Stimulated activated CD4-positive, alpha-beta T cell treated with anti-CD3 and anti-CD28 coated beads, TNF-alpha, amount 100 ng/mL, for 48 hours (primary cell): Measurements from ENCODE around the gene GGN.

Source experiments
- DNase-seq, 3 donors: peaks; one replicate each; pipeline ENCODE4 v3.0.0-alpha.2; 2020; ENCODE audit warnings: low read depth in 3 of 3

The GGN gene, protein sequence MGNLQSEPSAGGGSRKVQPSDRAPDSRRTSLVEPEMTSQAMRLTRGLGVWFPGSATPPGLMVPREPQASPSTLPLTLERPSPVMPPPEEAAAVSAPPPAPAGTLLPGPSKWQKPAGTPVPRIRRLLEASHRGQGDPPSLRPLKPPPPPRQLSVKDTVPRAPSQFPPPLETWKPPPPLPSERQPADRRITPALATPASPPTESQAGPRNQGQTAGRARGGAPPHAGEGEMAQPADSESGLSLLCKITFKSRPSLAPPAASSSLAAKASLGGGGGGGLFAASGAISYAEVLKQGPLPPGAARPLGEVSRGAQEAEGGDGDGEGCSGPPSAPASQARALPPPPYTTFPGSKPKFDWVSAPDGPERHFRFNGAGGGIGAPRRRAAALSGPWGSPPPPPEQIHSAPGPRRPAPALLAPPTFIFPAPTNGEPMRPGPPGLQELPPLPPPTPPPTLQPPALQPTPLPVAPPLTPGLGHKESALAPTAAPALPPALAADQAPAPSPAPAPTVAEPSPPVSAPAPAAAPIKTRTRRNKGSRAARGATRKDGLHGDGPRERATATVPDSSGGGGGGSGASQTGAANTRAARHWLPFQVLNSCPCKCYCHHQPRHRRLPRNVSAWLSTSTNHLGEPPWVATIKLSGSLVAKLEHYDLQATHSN

DNA sequence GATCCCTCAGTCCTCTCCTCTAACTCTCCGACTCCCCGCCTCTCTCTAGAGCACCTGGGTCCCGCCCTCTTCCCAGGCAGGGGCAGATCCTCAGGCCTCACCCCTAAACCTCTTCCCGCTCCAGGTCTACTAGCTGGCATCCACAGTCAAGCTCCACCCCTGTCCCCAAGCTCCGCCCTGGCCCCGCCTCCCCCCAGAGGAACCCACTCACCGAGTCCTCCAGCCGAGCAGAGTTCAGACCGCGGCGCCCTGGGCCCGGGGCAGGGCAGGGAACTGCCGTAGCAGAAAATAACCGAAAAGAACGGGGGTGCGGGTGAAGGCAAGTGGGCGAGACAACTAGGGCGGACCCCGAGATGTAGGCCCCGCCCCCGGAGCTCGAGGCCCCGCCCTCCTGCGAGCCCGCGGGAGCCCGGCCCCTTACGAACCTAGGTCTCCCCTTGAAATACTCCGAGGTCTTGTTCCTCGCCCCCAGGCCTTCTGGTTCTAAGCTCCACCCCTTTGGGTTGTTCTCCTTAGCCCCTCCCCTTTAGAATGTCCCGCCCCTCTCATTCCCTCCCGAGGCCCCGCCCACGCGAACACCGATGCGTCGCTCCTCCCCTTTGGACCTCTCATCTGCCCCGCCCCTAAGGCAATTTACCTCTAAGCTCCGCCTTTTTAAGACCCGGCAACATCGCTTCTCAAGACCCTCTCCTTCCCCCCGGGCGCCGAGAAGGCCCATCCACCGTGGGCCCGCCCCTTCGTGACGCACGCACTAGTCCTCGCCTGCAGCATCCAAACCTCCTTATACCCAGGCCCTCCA is at the start of gene GGN:
GGN (minus strand) TSS at position 485 of the 799 bp plus-strand sequence. CDS start 773 bp downstream, outside the sequence.
- peak; percentile 82 to 96 (median 83) for DNase-seq

DNA sequence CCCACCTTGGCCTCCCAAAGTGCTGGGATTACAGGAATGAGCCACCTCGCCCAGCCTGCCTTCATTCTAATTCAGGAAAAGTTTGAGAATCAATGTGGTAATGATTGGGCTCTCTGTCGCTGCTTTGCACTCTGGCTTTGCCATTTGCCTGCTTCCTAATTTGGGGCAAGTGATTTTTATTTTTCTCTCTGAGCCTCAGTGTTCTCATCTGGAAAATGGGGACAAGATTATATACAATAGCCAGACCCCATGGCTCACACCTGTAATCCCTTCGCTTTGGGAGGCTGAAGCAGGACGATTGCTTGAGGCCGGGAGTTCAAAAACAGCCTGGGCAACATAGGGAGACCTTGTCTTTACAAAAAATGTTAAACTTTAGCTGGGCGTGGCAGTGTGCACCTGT is 49.5 kb upstream of the GGN start:
- DNase-seq, result no peak

DNA sequence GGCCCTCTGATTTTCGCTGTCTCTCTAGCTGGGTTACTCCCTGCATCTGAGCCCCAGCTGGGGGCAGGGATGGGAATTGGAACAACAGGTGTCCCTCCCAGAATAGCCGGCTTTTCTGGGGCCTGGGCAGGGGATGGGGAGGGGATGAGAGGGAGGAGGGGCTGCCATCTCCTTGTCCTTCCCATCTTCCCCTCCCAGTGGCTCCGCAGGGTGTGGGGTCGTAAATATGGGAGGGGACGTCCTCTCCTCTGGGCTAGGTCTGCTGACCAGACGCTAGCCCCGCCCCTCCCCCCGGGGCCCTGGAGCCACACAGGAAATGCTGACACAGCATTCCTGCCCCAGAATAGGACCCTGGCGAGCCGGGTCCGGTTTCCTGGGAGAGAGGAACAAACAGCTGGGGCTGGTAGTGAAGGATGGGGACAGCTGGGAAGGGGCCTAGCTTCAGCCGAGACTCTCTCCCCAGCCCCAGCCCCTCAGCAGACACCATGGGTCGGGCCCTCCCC is 46.8 kb upstream of the GGN start:
- no peak for DNase-seq

DNA sequence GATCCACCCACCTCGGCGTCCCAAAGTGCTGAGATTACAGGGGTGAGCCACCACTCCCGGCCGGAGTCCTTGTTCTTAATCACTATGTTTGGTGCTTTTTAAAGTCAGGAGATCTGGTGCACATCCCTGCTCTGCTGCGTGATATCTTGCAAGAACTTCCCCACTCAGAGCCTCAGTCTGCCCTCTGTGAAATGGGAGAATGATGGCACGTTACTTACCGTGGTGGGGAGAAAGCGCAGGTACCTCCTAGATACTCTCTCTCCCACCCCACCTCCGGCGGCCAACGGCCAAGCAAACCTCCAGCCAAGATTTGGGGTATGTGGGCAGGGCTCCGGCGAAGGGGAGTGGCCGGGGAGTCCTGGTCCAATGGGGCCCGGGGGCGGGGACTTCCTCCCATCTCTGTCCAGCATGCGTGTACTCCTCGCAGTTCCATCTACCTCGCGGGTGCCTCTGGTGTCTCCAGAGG is 45.5 kb upstream of the GGN start, which contains the start of gene RYR1:
RYR1 (plus strand) TSS at position 424 of the 466 bp plus-strand sequence. CDS start 139 bp downstream, outside the sequence.
- DNase-seq, result peak in 2 of 3 donors; percentile 37 to 57

DNA sequence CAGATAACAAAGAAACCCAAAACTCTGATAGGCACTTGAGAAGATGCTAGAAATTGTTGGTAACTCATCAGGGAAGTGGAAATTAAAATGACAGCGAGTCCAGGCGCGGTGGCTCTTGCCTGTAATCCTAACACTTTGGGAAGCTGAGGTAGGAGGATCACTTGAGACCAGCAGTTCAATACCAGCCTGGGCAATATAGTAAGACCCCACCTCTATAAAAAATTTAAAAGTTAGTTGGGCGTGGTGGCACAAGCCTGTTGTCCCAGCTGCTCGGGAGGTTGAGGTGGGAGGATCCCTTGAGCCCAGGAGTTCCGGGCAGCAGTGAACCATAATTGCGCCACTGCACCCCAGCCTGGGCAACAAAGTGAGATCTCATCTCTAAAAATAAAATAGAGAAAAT is 43.1 kb upstream of the GGN start:
- DNase-seq, result no peak

DNA sequence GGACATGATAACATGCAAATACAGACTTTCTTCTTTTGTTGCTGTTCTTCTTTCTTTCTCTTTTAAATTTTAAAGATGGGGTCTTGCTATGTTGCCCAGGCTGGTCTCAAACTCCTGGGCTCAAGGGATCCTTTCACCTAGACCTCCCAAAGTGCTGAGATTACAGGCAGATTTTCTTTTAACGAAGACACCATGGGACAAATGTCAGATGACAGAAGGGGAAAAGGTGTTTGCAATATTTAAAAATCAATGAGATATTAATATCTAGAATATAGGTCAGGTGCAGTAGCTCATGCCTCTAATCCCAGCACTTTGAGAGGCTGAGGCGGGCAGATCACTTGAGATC is 42.0 kb upstream of the GGN start:
- no peak for DNase-seq

DNA sequence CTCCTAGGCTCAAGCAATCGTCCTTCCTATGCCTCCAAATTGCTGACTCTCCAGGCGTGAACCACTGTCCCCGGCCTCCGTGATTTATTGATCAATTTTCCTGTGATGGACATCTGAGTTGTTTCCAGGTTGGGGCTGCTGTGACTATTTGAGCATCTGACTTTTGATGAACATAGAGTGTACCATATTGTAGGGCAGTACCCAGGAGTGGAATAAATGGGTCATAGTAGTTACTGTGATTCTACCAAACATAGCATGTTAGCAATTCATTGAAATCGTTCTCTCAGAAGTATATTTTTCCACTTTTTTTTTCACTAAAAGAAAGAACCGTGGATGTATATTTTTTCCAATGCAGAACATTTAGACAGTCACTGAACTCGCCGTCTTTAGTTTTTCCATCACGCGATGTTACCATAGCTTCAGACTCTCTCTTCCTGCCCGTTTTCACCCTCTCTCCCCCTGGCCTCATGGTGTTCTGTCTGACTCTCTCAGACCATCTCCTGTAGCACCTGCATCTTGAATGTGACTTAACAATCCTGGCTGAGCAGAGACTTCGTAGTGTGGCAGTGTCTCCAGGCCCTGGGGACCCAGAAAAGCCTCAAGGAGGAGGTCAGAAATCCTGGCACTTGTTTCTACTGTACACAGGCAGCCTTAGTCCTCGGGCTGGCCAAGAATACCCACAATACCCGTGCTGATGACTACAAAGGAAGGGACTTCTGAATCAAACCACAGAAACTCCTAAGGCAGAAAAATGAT is 41.4 kb upstream of the GGN start:
- peak in 2 of 3 donors; percentile 36 to 44 for DNase-seq

DNA sequence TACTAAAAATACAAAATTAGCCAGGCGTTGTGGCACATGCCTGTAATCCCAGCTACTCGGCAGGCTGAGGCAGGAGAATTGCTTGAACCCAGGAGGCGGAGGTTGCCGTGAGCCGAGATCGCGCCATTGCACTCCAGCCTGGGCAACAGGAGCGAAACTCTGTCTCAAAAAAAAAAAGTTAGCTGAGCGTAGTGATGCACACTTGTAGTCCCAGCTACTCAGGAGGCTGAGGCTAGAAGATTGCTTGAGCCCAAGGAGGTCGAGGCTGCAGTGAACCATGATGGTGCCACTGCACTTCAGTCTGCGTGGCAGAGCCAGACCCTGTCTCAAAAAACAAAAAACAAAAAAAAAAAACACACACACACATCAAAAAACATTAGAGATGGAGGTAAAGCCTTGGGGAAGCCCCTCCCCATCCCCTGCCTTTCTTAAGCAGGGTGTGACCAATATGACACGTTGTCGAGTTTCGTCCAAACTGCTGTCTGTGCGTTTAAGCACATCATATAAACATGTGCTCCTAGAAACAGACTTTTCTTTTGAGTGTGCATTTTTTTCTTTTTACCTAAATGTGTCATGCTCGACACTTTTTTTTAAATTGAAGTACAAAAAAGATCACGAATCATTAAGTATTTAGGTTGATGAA is 39.3 kb upstream of the GGN start:
- DNase-seq, result peak in 2 of 3 donors; percentile 45 to 57

DNA sequence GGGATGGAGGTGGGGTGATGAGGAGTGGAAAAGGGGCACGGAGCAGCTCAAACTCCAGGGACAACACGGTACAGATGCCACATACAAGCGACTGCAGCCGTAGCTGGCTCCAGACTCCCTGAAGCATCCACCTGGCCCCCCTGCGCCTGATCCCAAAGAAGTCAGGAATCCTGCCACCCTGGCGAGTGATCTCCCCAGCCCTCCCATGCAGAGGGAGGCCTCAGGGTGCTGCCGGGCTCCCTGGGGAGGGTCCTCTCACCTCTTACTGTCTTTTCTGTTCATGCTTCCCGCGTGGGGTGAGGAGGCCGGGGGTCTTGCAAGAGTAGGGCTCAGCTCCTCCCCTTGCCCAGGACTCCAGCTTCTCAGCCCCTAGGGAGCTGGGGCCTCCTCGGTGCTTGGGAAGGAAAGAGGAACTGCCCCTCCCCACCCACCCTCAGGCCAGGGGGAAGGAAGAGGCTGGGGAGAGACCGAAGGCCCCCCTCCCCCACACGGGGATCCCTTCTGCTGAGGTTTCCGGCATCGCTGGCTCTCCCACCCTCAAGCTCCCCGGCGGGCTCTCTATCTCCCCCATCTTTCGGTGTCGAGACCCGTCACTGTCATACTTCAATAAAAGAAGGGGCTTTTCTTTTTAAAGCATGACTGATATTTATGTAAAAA is 38.1 kb upstream of the GGN start, which contains the start of gene RASGRP4:
RASGRP4 (minus strand) TSS at position 410 of the 657 bp plus-strand sequence; CDS start at position 282, 128 bp downstream.
- DNase-seq, result peak in 2 of 3 donors; percentile 29 to 41

DNA sequence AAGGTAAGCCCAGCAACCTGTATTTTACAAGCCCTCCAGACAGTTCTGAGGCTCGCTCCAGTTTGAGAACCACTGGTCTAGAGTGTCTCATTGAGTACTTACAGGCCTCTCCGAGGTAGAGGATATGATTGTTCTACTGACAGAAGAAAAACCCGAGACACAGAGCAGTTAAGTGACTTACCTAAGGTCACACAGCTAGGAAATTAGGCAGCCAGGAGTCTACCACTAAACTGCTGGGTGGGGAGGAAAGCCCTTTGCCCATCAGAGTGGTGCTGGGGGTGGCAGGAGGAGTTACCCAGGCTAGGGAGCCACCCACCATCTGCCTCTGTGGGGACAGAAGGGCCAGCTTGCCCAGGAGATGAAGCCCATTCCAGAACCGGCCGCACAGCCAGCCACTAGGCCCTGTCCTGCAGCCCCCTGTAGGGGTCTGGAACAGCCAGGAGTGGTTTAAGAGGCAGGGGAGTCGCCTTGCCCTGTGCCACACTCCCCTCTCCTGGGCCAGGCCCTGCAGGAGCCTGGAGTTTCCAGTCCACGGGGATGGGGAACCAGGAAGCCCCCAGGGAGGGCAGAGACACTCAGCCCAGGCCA is 37.5 kb upstream of the GGN start:
- DNase-seq, result no peak

DNA sequence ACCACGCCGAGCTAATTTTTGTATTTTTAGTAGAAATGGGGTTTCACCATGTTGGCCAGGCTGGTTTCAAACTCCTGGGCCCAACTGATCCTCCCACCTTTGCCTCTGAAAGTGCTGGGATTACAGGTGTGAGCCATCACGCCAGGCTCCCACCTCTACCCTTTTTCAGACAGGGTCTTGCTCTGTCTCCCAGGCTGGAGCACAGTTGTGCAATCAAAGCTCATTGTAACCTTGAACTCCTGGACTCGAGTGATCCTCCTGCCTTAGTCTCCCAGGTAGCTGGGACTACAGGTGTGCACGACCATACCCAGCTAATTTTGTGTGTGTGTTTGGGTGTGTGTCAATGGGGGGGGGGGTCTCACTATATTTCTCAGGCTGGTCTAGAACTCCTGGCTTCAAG is 36.4 kb upstream of the GGN start:
- no peak for DNase-seq

DNA sequence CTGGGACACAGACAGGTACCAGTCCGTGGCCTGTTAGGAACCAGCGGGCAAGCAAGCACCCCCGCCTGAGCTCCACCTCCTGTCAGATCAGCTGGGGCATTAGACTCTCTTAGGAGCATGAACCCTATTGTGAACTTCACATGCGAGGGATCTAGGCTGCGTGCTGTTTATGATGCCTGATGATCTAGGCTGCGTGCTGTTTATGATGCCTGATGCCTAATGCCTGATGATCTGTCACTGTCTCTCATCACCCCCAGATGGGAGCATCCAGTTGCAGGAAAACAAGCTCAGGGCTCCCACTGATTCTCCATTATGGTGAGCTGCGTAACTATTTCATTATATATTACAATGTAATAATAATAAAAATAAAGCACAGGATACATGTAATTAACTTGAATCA is 34.6 kb upstream of the GGN start:
- DNase-seq, result no peak

DNA sequence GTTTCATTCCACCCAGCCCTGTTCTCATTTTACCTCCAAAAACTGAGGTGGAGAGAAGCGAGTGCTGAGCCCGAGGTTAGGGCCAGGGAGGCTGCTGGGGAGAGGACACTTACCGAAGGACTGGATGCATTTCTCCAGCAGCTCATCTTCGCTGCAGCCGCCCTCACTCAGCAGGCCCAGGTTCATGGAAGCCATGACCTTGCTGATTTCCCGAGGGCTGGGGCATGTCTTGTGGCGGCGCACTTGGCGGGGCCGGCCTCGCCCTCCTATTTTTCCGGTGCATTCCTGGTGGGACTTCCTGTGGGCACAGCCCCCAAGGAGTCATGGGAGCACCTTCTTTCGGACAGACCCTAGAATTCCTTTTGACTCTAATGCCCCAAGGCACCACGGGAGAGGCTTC is 34.0 kb upstream of the GGN start:
- no peak for DNase-seq

DNA sequence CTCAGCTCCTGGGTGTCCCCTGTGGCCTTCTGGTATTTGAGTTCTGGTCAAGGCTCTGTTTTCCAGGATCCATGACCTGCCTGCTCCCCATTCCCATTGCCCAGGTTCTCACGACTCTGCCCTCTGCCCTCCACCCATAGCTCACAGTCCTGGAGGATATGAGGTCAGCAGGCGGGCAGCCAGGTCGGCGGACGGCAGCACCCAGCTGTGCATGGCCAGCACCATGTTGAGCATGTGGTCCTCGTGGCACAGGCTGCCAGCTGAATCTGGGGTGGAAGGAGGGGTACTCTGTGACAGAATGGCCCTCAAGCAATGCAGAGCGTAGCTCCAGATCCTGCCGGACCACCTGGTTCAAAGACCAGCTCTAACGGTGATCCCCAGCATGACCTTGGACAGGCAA is 33.1 kb upstream of the GGN start:
- DNase-seq, result no peak

DNA sequence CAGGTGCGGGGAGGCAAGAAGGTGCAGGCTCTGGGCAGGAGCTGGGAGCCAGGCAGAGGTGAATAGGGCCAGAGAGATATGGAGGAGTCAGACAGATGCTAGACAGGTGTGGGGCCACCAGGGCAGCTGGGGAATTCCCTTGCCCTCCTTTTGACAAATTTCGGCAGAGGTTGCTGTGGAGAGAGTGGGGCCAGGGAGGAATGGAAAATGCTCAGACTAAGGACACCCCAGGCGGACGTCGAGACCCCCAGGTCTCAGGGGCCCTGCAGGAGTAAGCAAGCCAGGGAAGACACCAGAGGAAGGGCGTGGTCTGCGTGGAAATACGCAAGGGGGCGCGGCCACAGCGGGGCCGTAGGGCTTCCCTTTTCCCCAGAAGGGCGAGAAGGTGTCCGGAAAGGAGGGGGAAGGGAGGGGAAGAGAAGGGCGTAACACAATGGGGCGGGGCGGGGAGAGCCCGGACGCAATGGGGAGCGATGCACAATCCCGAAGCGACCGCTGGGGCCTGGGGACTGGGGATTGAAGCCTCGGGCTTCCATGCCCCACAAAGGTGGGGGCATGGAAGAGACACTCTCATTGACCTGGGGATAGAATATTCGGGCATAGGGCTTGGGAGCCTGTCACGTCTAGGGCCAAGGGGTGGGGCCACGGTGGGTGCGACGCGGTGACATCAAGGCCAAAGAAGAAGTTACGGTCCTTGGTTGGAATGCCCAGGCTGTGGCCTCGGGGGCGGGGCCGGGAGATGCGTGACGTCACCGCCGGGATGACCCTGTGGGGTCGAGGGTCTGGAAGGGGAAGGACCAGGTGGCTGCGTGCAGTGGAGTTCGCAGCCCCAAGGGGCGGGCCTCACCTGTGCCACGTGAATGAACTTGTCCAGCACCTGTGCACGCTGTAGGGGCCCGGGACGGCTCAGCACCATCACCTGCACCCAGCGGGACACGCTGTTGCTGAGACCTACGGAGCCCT is 30.0 kb upstream of the GGN start:
- DNase-seq, result peak; percentile 42 to 64 (median 43)

DNA sequence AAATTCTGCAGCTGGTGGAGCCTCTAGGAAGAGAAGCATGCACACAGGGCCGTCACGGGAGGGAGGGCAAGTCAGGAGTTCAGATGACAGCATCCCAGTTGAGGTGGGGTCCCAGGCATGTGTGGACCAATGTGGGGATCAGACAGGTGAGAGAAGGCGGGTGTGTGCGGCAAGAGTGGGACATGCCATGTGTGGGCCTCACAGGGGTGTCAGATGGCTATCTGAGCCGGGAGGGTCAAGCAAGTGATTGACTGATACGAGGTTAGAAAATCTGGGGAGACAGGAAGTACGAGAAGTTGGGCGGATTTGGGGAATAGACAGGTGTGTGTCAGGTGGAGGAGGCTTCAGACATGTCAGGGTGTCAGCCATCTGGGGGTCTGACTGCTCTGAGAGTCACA is 29.3 kb upstream of the GGN start:
- DNase-seq, result no peak

DNA sequence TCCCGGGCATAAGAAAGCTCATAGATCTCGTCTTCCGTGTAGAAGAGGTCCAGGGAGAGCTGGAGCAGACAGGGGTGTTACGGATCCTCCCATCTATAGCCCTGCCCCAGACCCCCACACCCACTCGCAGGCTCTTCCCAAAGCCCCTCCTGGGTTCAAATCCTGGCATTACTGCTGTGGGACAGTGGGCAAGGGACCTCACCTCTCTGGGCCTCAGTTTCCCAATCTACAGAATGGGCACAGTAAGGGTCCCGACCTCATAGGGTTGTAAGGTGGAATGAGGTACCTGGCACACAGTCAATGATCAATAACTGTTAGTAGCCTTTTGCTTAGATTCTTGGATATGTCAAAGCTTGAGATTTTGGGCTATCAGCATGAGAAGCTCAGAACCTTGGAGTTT is 25.6 kb upstream of the GGN start:
- DNase-seq, result no peak

DNA sequence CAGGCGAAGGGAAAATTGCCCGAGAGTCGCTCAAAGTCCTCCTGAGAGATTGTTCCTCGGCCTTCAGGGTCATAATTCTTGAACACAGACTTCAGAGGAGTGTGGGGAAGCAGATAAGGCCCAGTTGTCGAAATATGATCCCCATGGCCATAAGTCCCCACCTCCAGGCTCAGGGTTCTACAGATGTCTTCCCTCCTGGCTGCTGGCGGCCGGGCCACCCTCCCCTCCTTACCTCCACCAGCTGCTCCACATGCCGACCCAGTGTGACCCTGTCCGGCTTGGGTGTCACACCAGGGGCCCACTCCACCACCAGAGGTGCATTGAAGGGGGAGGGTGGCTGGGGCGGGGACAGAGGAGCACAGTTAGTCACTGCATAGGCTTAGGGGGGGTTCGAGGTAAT is 25.1 kb upstream of the GGN start:
- DNase-seq, result no peak

DNA sequence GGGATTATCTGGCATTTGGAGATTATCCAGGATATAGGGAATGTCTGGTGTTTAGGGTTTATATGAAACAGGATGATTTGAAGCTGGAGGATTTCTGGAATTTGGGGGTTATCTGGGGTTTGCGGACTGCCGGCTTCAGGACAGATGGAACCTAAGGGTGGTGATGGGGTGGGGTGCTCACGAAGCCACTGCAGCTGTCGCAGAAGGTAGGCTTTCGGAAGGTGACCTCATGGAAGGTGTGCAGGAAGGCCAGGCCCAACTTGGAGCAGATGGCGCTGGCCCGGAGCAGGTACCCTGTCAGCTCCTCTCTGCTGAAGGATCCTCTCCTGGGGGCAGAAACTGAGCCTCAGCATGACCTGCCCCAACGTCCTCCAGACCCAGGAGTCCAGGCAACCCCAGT is 24.7 kb upstream of the GGN start:
- no peak for DNase-seq
